ENCODE results near the gene PHACTR3.

PHACTR3 gene

DNA sequence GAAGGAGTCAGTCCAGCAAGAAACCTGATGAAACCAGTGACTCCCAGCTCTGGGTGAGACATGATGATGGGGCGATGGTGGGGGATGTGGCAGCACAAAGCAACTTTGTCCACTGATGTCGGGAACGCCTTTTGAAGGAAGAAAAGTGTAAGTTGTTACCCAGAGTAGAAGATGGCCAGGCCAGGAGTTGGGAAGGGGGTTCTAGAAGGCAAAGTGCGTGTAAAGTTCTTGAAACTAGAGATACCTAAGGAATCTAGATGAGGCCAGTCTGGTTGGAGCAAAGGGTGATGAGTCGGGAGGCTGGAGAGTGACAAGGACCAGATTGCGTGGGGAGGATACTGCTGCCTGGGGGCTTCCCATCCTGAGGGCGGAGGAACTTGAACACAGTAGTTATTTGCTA, 117.0 kb downstream of the PHACTR3 start:
- Histone ChIP-seq H3K27ac (no peak overlapping the region), H3K27me3 (peaks cover 78% of the 10 kb centered on the region), H3K4me3 (ENCODE audit: low read depth in 1 of 2, low read length in 1 of 2) (no peak overlapping the region), H3K4me1 (ENCODE audit: control insufficient read depth in 1 of 2, insufficient read depth in 1 of 2, low read depth in 1 of 2, low read length in 1 of 2) (peaks cover 18 to 63% of the 10 kb centered on the region in 2 experiments), H3K36me3 (no peaks in the 10 kb centered on the region), H3K9me3 (no peaks in the 10 kb centered on the region)
- TF ChIP-seq, protein P1, sequence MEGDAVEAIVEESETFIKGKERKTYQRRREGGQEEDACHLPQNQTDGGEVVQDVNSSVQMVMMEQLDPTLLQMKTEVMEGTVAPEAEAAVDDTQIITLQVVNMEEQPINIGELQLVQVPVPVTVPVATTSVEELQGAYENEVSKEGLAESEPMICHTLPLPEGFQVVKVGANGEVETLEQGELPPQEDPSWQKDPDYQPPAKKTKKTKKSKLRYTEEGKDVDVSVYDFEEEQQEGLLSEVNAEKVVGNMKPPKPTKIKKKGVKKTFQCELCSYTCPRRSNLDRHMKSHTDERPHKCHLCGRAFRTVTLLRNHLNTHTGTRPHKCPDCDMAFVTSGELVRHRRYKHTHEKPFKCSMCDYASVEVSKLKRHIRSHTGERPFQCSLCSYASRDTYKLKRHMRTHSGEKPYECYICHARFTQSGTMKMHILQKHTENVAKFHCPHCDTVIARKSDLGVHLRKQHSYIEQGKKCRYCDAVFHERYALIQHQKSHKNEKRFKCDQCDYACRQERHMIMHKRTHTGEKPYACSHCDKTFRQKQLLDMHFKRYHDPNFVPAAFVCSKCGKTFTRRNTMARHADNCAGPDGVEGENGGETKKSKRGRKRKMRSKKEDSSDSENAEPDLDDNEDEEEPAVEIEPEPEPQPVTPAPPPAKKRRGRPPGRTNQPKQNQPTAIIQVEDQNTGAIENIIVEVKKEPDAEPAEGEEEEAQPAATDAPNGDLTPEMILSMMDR (IDR thresholded peaks at IDR 0.05) = no peak

DNA sequence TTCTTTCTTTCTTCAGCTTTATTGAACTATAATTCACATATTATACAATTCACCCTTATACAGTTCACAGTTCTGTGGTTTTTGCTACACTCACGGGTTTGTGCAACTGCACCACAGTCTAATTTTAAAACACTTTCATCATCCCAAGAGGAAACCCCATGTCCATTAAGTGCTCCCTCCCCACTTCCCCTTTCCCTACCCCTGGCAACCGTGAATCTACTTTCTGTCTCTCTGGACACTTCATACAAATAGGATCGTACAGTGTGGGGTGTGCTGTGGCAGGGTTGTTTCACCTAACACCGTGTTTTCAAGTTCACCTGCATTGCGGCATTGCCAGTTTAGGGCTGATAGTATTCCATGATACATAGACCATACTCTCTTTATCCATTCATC, 118.8 kb downstream of the PHACTR3 start:
- no peaks in the 10 kb centered on the region for H3K36me3 ChIP-seq
- no peak overlapping the region for H3K27ac ChIP-seq
- H3K4me1 ChIP-seq (ENCODE audit: control insufficient read depth in 1 of 2, insufficient read depth in 1 of 2, low read depth in 1 of 2, low read length in 1 of 2) = peaks cover 18 to 58% of the 10 kb centered on the region in 2 experiments
- TF ChIP-seq, protein P1 (IDR thresholded peaks at IDR 0.05) = no peak
- H3K9me3 ChIP-seq = no peaks in the 10 kb centered on the region
- H3K27me3 ChIP-seq = peaks cover 78% of the 10 kb centered on the region
- H3K4me3 ChIP-seq (ENCODE audit: low read depth in 1 of 2, low read length in 1 of 2) = no peak overlapping the region

DNA sequence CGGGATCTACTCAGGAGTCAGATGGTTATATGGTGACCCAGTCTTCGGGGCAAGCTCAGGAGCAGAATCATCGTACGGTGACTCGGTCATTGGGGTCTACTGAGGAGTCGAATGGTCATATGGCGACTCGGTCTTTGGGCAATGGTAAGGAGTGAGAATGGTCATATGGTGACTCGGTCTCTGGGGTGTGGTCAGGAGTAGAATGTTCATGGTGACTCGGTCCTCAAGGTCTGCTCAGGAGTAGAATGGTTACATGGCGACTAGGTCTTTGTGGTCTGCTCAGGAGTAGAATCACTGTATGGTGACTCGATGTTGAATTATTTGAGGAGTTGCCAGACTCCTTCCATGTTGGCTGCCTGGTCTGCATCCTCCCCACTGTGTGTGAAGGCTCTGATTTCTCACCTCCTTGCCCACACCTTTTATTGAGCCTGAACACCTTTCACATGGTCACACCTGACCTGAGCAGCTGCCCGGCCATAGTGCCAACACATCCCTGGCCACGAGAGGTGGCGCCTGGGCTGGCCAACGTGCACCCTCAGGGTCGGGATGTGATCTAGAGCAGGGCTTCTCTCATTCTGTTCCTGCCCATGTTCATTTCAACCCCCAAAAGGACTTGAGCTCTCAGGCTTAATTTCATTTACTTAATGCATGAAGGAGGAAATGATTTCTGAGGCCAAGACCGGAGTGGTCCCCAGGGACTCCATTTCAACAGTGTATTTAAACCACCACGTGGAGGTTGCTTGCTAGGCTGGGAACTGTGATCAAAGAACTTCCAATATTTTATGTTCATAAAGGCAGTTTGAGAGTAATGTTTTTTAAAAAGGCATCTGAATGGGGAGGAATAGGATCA, 119.5 kb downstream of the PHACTR3 start:
- Histone ChIP-seq H3K9me3 (no peaks in the 10 kb centered on the region), H3K4me1 (ENCODE audit: control insufficient read depth in 1 of 2, insufficient read depth in 1 of 2, low read depth in 1 of 2, low read length in 1 of 2) (peaks cover 14 to 51% of the 10 kb centered on the region in 2 experiments), H3K27me3 (peaks cover 78% of the 10 kb centered on the region), H3K36me3 (no peaks in the 10 kb centered on the region), H3K4me3 (ENCODE audit: low read depth in 1 of 2, low read length in 1 of 2) (no peak overlapping the region), H3K27ac (no peak overlapping the region)
- TF ChIP-seq, protein P1 (IDR thresholded peaks at IDR 0.05) = no peak

DNA sequence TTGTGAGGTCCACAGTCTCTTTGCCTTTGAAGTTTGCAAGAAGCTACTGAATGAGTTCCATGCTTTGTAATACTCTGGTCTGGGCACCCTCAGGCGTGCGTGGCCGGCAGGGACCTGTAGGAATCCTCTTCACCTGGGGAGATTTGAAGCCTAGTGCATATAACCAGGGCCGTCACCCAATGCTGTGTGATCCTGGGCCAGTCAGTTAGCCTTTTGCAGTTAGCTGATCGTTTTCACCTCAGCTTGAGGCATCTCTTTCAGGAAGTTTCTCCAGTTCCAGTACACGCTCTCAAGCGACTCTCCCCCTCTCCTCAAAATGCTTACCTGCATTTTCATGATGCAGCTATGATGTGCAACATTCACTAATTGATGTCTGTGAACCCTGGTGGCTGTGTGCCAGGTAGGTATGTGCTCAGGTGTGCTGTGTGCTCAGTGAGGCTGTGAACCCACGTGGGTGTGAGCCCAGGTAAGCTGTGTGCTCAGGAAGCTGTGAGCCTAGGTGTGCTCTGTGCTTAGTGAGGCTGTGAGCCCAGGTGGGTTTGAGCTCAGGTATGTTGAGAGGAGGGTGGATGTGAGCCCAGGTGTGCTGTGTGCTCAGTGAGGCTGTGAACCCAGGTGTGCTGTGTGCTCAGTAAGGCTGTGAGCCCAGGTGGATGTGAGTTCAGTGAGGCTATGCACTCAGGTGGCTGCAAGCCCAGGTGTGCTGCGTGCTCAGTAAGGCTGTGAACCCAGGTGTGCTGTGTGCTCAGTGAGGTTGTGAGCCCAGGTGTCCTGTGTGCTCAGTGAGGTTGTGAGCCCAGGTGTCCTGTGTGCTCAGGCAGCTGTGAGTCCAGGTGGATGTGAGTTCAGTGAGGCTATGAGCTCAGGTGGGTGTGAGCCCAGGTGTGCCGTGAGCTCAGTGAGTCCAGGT, 120.4 kb downstream of the PHACTR3 start:
- Histone ChIP-seq H3K27me3 (peaks cover 79% of the 10 kb centered on the region), H3K4me3 (ENCODE audit: low read depth in 1 of 2, low read length in 1 of 2) (no peak overlapping the region), H3K36me3 (no peaks in the 10 kb centered on the region), H3K9me3 (no peaks in the 10 kb centered on the region), H3K4me1 (ENCODE audit: control insufficient read depth in 1 of 2, insufficient read depth in 1 of 2, low read depth in 1 of 2, low read length in 1 of 2) (peaks cover 14 to 50% of the 10 kb centered on the region in 2 experiments), H3K27ac (no peak overlapping the region)
- TF ChIP-seq, protein P1 (IDR thresholded peaks at IDR 0.05) = no peak

- Histone ChIP-seq H3K9me3 (no peaks in the 10 kb centered on the region), H3K4me1 (ENCODE audit: control insufficient read depth in 1 of 2, insufficient read depth in 1 of 2, low read depth in 1 of 2, low read length in 1 of 2) (peaks cover 14 to 44% of the 10 kb centered on the region in 2 experiments), H3K4me3 (ENCODE audit: low read depth in 1 of 2, low read length in 1 of 2) (no peak overlapping the region), H3K36me3 (no peaks in the 10 kb centered on the region), H3K27ac (no peak overlapping the region), H3K27me3 (peaks cover 79% of the 10 kb centered on the region)
- TF ChIP-seq, protein P1 (IDR thresholded peaks at IDR 0.05) = no peak
Observed at GRCh38 chr20:59725476-59726280, 121.3 kb downstream of the PHACTR3 start.
